T-helper 22 cell (primary cell): ENCODE measurements around the gene PFDN6.
A peak's percentile ranks its signal among the peaks of the same experiment; 100 is the strongest.
"Not testable (repeated sequence)": the region's sequence is repeated elsewhere in the genome, so short reads cannot be mapped to it uniquely, and the experiment has no call there.

Experiments
- DNase-seq: peaks from one replicate; pipeline ENCODE4 v3.0.0-alpha.2; 2020; ENCODE audit warnings: low read depth

PFDN6 gene

GRCh38 chr6:33288921-33289783 lies at the start of gene PFDN6, which contains the start of gene WDR46:
Gene PFDN6 (plus strand): TSS chr6:33289601. CDS start chr6:33289857, 256 bp downstream.
Gene WDR46 (minus strand): TSS chr6:33289239. CDS start chr6:33289170, 69 bp downstream.
- peak; percentile 75 for DNase-seq

- DNase-seq: no peak
Observed at GRCh38 chr6:33241968-33242367, 47.4 kb upstream of the PFDN6 start.

- no peak for DNase-seq
Observed at GRCh38 chr6:33243476-33243875, 45.9 kb upstream of the PFDN6 start.

- DNase-seq: peak; percentile 71
Observed at GRCh38 chr6:33247977-33248642, 41.3 kb upstream of the PFDN6 start.

- DNase-seq: peak; percentile 28
Observed at GRCh38 chr6:33248643-33248931, 40.8 kb upstream of the PFDN6 start.

- peak; percentile 96 for DNase-seq
Observed at GRCh38 chr6:33248932-33249731, 40.3 kb upstream of the PFDN6 start.

- DNase-seq: no peak
Observed at GRCh38 chr6:33249732-33250630, 39.4 kb upstream of the PFDN6 start.

GRCh38 chr6:33250731-33251130 lies 38.7 kb upstream of the PFDN6 start:
- no peak for DNase-seq

GRCh38 chr6:33251395-33252012 lies 37.9 kb upstream of the PFDN6 start:
- DNase-seq: no peak

GRCh38 chr6:33252759-33253158 lies 36.6 kb upstream of the PFDN6 start:
- DNase-seq: no peak

- no peak for DNase-seq
Observed at GRCh38 chr6:33254591-33254990, 34.8 kb upstream of the PFDN6 start.

GRCh38 chr6:33259032-33259431 lies 30.4 kb upstream of the PFDN6 start:
- DNase-seq: no peak

GRCh38 chr6:33262490-33262889 lies 26.9 kb upstream of the PFDN6 start:
- not testable (repeated sequence) for DNase-seq

- DNase-seq: no peak
Observed at GRCh38 chr6:33264015-33264414, 25.4 kb upstream of the PFDN6 start.

- DNase-seq: no peak
Observed at GRCh38 chr6:33271117-33271467, 18.3 kb upstream of the PFDN6 start.

- DNase-seq: peak; percentile 90
Observed at GRCh38 chr6:33271468-33272274, 17.7 kb upstream of the PFDN6 start, which contains the start of the genes RPS18 and VPS52. Gene RPS18 (plus strand): TSS chr6:33272075. CDS start chr6:33272120, 45 bp downstream. Gene VPS52 (minus strand): TSS chr6:33271876. CDS start chr6:33271675, 201 bp downstream.

GRCh38 chr6:33272275-33273128 lies 16.9 kb upstream of the PFDN6 start:
- DNase-seq: no peak

GRCh38 chr6:33273129-33273923 lies 16.1 kb upstream of the PFDN6 start:
- no peak for DNase-seq
